H54 (cell line): ENCODE results near the gene PCLAF.

Source experiments
- DNase-seq: peaks from one replicate; pipeline ENCODE4 v3.0.0; 2011; ENCODE audit warnings: low spot score, mixed read lengths; ENCODE audit not compliant: insufficient read length
- FAIRE-seq: peaks from 3 replicates; lab custom pipeline; 2011; peaks lifted over from hg19 to GRCh38; lab: Jason Lieb, UNC
- POLR2A ChIP-seq: IDR thresholded peaks from 2 replicates; pipeline ENCODE4 v1.6.1; 2011; ENCODE audit warnings: low read depth, mild to moderate bottlenecking, low read length

Gene PCLAF

DNA sequence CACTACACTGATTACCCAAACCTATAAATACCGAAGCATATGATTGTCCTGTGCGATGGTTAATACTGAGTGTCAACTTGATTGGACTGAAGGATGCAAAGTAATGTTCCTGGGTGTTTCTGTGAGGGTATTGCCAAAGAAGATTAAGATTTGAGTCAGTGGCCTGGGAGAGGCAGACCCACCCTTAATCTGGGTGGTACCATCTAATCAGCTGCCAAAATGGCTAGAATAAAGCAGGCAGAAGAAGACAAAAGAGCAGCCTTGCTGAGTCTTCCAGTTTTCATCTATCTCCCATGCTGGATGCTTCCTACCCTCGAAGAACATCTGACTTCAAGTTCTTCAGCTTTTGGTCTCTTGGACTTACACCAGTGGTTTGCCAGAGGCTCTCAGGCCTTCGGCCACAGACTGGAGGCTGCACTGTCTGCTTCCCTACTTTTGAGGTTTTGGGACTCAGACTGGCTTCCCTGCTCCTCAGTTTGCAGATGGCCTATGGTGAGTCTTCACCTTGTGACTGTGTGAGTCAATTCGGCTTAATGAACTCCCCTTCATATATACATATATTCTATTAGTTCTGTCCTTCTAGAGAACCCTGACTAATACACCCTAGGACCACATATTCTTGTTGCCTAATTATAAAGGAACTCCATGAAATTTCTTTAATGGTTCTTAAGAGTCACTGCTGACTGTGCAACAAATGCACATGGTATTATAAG lies 56.9 kb downstream of the PCLAF start:
- no peak for TF ChIP-seq POLR2A
- FAIRE-seq = no peak
- DNase-seq = no peak

DNA sequence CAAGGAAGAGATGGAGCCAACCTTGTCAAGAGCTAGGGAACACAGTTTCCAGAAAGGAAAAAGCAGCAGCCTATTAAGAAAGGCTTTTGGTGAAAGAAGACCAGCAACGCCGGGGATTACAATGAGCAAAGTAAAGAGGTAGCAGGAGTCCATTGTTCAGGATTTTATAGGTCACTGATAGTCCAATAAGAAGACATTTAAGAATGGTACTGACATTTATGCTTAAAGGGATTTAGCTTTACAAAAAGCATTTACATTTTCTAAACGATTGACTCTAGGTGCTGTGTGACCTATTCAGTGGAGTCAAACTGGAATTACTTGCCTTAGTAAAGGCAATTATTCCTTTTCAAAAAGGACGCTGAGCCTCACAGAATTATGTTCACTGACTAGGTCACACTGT lies 66.0 kb downstream of the PCLAF start:
- FAIRE-seq = no peak
- no peak for TF ChIP-seq POLR2A
- no peak for DNase-seq

DNA sequence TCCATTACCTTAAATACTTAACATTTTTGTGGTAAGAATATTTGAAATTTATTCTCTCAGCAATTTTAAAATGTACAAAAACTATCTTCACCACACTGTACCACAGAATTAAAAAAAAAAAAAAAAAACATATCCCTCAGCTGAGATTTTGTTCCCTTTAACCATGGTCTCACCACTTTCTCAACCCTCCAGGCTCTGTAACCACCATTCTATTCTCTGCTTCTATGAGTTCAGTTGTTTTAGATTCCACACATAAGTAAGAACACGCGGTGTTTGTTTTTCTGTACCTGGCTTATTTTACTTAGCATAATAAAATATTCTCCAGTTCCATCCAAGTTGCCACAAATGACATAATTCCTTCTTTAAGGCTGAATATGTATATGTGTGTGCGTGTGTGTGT lies 66.8 kb downstream of the PCLAF start:
- TF ChIP-seq POLR2A = no peak
- DNase-seq = no peak
- no peak for FAIRE-seq
